CD14-positive monocyte (primary cell): ENCODE results near the gene PGAM4. TPM values are rescaled to one million over a fixed set of nuclear protein-coding genes. Genes with fewer than 3 reads are reported as not detected.

ENCODE experiments used
- DNase-seq, 3 donors: peaks; one replicate each; pipeline ENCODE4 v3.0.0-alpha.2; 2011 to 2022
- H2AFZ ChIP-seq: 2 replicates; pipeline ENCODE4 v1.6.0; 2012; ENCODE audit warnings: mild to moderate bottlenecking, low read depth, low read length, inconsistent platforms; ENCODE audit not compliant: insufficient read depth, poor library complexity, severe bottlenecking
- H3K27ac ChIP-seq, 2 donors: 1 replicate in 1 of 2; 2 replicates in 1 of 2; pipeline ENCODE4 v1.5.1; 2012 to 2013; ENCODE audit warnings: low read length in 2 of 2, control low read depth in 1 of 2, inconsistent platforms in 1 of 2, low read depth in 1 of 2, mild to moderate bottlenecking in 1 of 2
- H3K27me3 ChIP-seq, 2 donors: one replicate each; pipeline versions ENCODE4 v1.6.0 to v1.6.1; 2011 to 2013; ENCODE audit warnings: low read length in 2 of 2; ENCODE audit not compliant: control insufficient read depth in 2 of 2, insufficient read depth in 2 of 2
- H3K36me3 ChIP-seq, 2 donors: replicated peaks in 1 of 2; 1 replicate in 1 of 2; 2 replicates in 1 of 2; pipeline versions ENCODE4 v1.5.1 to v1.6.1; 2012 to 2013; ENCODE audit warnings: low read length in 2 of 2, control low read depth in 1 of 2, inconsistent platforms in 1 of 2, mild to moderate bottlenecking in 1 of 2; ENCODE audit not compliant: insufficient read depth in 2 of 2, control insufficient read depth in 1 of 2
- H3K4me1 ChIP-seq, 2 donors: 1 replicate in 1 of 2; 2 replicates in 1 of 2; pipeline versions ENCODE4 v1.5.1 to v1.6.1; 2012 to 2013; ENCODE audit warnings: low read length in 2 of 2, control low read depth in 1 of 2, inconsistent platforms in 1 of 2, mild to moderate bottlenecking in 1 of 2, moderate library complexity in 1 of 2; ENCODE audit not compliant: insufficient read depth in 2 of 2, control insufficient read depth in 1 of 2
- H3K4me2 ChIP-seq: replicated peaks from 2 replicates; pipeline ENCODE3; 2012; ENCODE audit warnings: low read length, moderate library complexity, mild to moderate bottlenecking; ENCODE audit not compliant: poor library complexity, severe bottlenecking; ENCODE audit errors: extremely low read depth
- H3K4me3 ChIP-seq, 3 experiments: fragments of 200-600 bp in 1 of 3; sonication (generic) in 1 of 3; replicated peaks in 1 of 3; 1 replicate in 2 of 3; 2 replicates in 1 of 3; pipeline ENCODE4 v1.5.1; 2011 to 2013; ENCODE audit warnings: low read length in 3 of 3, mild to moderate bottlenecking in 3 of 3, control low read depth in 2 of 3, low read depth in 2 of 3, inconsistent platforms in 1 of 3, moderate library complexity in 1 of 3
- H3K79me2 ChIP-seq: 2 replicates; pipeline ENCODE4 v1.6.0; 2012; ENCODE audit warnings: mild to moderate bottlenecking, control low read depth, inconsistent platforms, low read length, moderate library complexity; ENCODE audit not compliant: insufficient read depth
- H3K9ac ChIP-seq: 2 replicates; pipeline ENCODE4 v1.6.0; 2017; ENCODE audit warnings: low read length, mild to moderate bottlenecking; ENCODE audit not compliant: insufficient read depth, poor library complexity, severe bottlenecking
- H3K9me3 ChIP-seq, 2 donors: replicated peaks in 1 of 2; 1 replicate in 1 of 2; 2 replicates in 1 of 2; pipeline versions ENCODE4 v1.5.1 to v1.6.1; 2012 to 2013; ENCODE audit warnings: low read length in 2 of 2, control low read depth in 1 of 2; ENCODE audit not compliant: control insufficient read depth in 1 of 2, insufficient read depth in 1 of 2
- H4K20me1 ChIP-seq: 2 replicates; pipeline ENCODE4 v1.6.0; 2012; ENCODE audit warnings: mild to moderate bottlenecking, low read length, control low read depth, moderate library complexity; ENCODE audit not compliant: insufficient read depth
- H3K27ac Mint-ChIP-seq, 7 donors: one replicate each; pipeline ENCODE4 v1.8.0; 2020; ENCODE audit warnings: mild to moderate bottlenecking in 7 of 7, mixed read lengths in 7 of 7, moderate library complexity in 6 of 7, inconsistent platforms in 2 of 7
- H3K27me3 Mint-ChIP-seq, 3 donors: one replicate each; pipeline ENCODE4 v1.8.0; 2021 to 2022; ENCODE audit warnings: low read depth in 3 of 3, mild to moderate bottlenecking in 3 of 3, mixed read lengths in 3 of 3, moderate library complexity in 3 of 3, inconsistent platforms in 1 of 3
- H3K36me3 Mint-ChIP-seq, 2 donors: one replicate each; pipeline ENCODE4 v1.8.0; 2020; ENCODE audit warnings: mixed read lengths in 2 of 2, inconsistent platforms in 1 of 2, mild to moderate bottlenecking in 1 of 2
- H3K4me1 Mint-ChIP-seq: one replicate; pipeline ENCODE4 v1.8.0; 2020; ENCODE audit warnings: mild to moderate bottlenecking, mixed read lengths
- H3K4me3 Mint-ChIP-seq, 2 donors: one replicate each; pipeline ENCODE4 v1.8.0; 2020; ENCODE audit warnings: mild to moderate bottlenecking in 2 of 2, mixed read lengths in 2 of 2, moderate library complexity in 1 of 2
- H3K9me3 Mint-ChIP-seq, 7 donors: one replicate each; pipeline ENCODE4 v1.8.0; 2020 to 2022; ENCODE audit warnings: mixed read lengths in 7 of 7, mild to moderate bottlenecking in 6 of 7, moderate library complexity in 6 of 7, inconsistent platforms in 2 of 7
- WGBS: methylation state at CpG from one replicate; pipeline ENCODE4 v1.1.5; 2013; ENCODE audit warnings: missing lambda C conversion rate; ENCODE audit not compliant: insufficient coverage; 5-methylcytosine and 5-hydroxymethylcytosine counted together
- intact Hi-C, 2 donors: fragments of 100-400 bp; cut with micrococcal nuclease; formaldehyde crosslinking; loops; one replicate each; pipeline versions ENCODE4 v1.15.0 to v1.15.1; 2023
- polyA plus RNA-seq, 3 donors: library from polyadenylated mRNA; depleted of rRNA in 1 of 3; unstranded in 2 of 3; stranded (reverse) in 1 of 3; fragments of 300-500 nt in 2 of 3; fragments of >200 nt in 1 of 3; fragmentation: Illumina TruSeq in 2 of 3; gene quantifications; 1 replicate in 2 of 3; 2 replicates in 1 of 3; pipeline ENCODE4 v1.2.3, GENCODE V29; 2012 to 2021
- TF ChIP-seq, protein P1 (sequence below): fragments of 200-600 bp; IDR thresholded peaks from one replicate; pipeline ENCODE4 v1.8.0; 2022; ENCODE audit warnings: antibody characterized with exemption, mild to moderate bottlenecking

Gene PGAM4
- polyA plus RNA-seq, 3 donors, result not detected

DNA sequence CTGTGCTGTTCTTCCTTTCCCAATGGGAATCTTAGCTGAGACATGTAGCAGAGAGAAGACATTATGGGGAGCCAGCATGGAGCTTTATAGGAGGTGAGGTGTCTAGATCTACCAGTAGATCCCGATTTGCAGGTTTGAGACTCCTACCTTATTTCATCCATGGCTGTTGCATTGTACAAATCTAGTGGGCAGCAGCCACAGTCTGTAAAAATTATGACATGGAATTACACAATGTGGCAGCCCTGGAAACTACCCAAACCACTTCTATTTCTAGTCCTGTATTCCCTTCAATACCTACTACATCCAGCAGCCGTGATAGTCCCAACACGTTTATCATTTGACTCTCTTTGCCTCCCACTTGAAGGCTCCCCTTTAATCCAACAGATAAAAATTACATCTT, 50.9 kb downstream of the PGAM4 start:
- peaks cover 15 to 20% of the 10 kb centered on the region in 2 donors for H3K4me1 ChIP-seq
- H3K4me3 Mint-ChIP-seq, result no peak overlapping the region
- H3K79me2 ChIP-seq, result peaks cover 27% of the 10 kb centered on the region
- no peak overlapping the region for H3K9ac ChIP-seq
- TF ChIP-seq, protein P1, sequence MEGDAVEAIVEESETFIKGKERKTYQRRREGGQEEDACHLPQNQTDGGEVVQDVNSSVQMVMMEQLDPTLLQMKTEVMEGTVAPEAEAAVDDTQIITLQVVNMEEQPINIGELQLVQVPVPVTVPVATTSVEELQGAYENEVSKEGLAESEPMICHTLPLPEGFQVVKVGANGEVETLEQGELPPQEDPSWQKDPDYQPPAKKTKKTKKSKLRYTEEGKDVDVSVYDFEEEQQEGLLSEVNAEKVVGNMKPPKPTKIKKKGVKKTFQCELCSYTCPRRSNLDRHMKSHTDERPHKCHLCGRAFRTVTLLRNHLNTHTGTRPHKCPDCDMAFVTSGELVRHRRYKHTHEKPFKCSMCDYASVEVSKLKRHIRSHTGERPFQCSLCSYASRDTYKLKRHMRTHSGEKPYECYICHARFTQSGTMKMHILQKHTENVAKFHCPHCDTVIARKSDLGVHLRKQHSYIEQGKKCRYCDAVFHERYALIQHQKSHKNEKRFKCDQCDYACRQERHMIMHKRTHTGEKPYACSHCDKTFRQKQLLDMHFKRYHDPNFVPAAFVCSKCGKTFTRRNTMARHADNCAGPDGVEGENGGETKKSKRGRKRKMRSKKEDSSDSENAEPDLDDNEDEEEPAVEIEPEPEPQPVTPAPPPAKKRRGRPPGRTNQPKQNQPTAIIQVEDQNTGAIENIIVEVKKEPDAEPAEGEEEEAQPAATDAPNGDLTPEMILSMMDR, result no peak
- no peaks in the 10 kb centered on the region for H4K20me1 ChIP-seq
- H3K27ac Mint-ChIP-seq, result peak overlapping the region in 2 of 7 donors; percentile 23 to 37
- no peaks in the 10 kb centered on the region for H3K36me3 Mint-ChIP-seq
- intact Hi-C loops, result loop anchor here in 1 of 2 donors (10.0 kb wide), 1 partner anchor 106 kb away; no protein-coding TSS in a partner anchor
- no CpG with 5 or more reads among the region's 3 CpGs for WGBS
- no peaks in the 10 kb centered on the region for H3K9me3 Mint-ChIP-seq
- H3K4me1 Mint-ChIP-seq, result peaks cover 26% of the 10 kb centered on the region
- no peak overlapping the region for H3K4me2 ChIP-seq
- no peak overlapping the region for H3K27ac ChIP-seq
- H3K9me3 ChIP-seq, result no peaks in the 10 kb centered on the region
- H3K4me3 ChIP-seq, result no peak overlapping the region
- DNase-seq, result peak in 2 of 3 donors; percentile 6 to 12
- H3K27me3 Mint-ChIP-seq, result no peaks in the 10 kb centered on the region
- no peaks in the 10 kb centered on the region for H3K36me3 ChIP-seq
- no peaks in the 10 kb centered on the region for H3K27me3 ChIP-seq
- H2AFZ ChIP-seq, result no peak overlapping the region

Other genes with a start within 250 kb of the PGAM4 start
- gene ATRX, start 183.4 kb downstream of the PGAM4 start, polyA plus RNA-seq, result 10 to 100 TPM in 2 of 3 donors, 1 to 10 TPM in 1; 8.6 to 18.3 (median 17.3) TPM
- gene MAGT1, start 74.2 kb downstream of the PGAM4 start, polyA plus RNA-seq, result 10 to 100 TPM; 18.0 to 29.3 (median 20.0) TPM
- 100 to 1,000 TPM; 444 to 560 (median 526) TPM for gene COX7B, start 70.2 kb downstream of the PGAM4 start, polyA plus RNA-seq
- gene ATP7A, start 58.9 kb downstream of the PGAM4 start, polyA plus RNA-seq, result 1 to 10 TPM; 2.3 to 3.8 (median 2.8) TPM
- 1,000 to 10,000 TPM in 1 of 3 donors, 100 to 1,000 TPM in 2; 292 to 1,007 (median 923) TPM for gene PGK1, start 134.6 kb upstream of the PGAM4 start, polyA plus RNA-seq
- gene TAF9B, start 170.0 kb upstream of the PGAM4 start, polyA plus RNA-seq, result 1 to 10 TPM; 2.1 to 8.0 (median 7.1) TPM